Loucy (cell line): ENCODE results near the gene MYOF.

Source experiments
- H2AFZ ChIP-seq: fragments of 200-600 bp; sonication (generic); 2 replicates; pipeline ENCODE4 v1.6.0; 2016; ENCODE audit warnings: antibody characterized with exemption, mild to moderate bottlenecking, low read length, moderate library complexity
- H3F3A ChIP-seq: fragments of 200-600 bp; 2 replicates; pipeline ENCODE4 v1.6.0; 2016; ENCODE audit warnings: antibody characterized with exemption, low read depth, mild to moderate bottlenecking
- H3K27me3 ChIP-seq: fragments of 200-600 bp; sonication (generic); 2 replicates; pipeline ENCODE4 v1.6.1; 2014; ENCODE audit warnings: low read length, mild to moderate bottlenecking; ENCODE audit not compliant: insufficient read depth, poor library complexity, severe bottlenecking
- H3K36me3 ChIP-seq: fragments of 200-600 bp; sonication (generic); 2 replicates; pipeline ENCODE4 v1.6.1; 2016; ENCODE audit warnings: low read length; ENCODE audit not compliant: insufficient read depth
- H3K4me1 ChIP-seq: fragments of 200-600 bp; sonication (generic); 2 replicates; pipeline ENCODE4 v1.5.1; 2014; ENCODE audit warnings: low read length, mild to moderate bottlenecking; ENCODE audit not compliant: insufficient read depth, poor library complexity, severe bottlenecking
- H3K4me2 ChIP-seq: fragments of 200-600 bp; sonication (generic); 2 replicates; pipeline ENCODE4 v1.6.0; 2014; ENCODE audit warnings: antibody characterized with exemption, low read length, low read depth, mild to moderate bottlenecking; ENCODE audit not compliant: poor library complexity, severe bottlenecking
- H3K4me3 ChIP-seq: fragments of 200-600 bp; sonication (generic); 2 replicates; pipeline ENCODE4 v1.5.1; 2014; ENCODE audit warnings: low read length, mild to moderate bottlenecking, mixed read lengths; ENCODE audit not compliant: poor library complexity, severe bottlenecking
- H3K79me2 ChIP-seq: fragments of 200-600 bp; sonication (generic); 2 replicates; pipeline ENCODE4 v1.6.1; 2014; ENCODE audit warnings: low read length; ENCODE audit not compliant: insufficient read depth
- H3K9ac ChIP-seq: fragments of 200-600 bp; sonication (generic); 2 replicates; pipeline ENCODE4 v1.6.0; 2014; ENCODE audit warnings: mild to moderate bottlenecking, low read depth, low read length, moderate library complexity; ENCODE audit not compliant: poor library complexity, severe bottlenecking
- H3K9me2 ChIP-seq: fragments of 200-600 bp; sonication (generic); replicated peaks from 2 replicates; pipeline ENCODE4 v1.6.1; 2016; ENCODE audit warnings: low read depth, low read length, mixed read lengths
- H3K9me3 ChIP-seq: fragments of 200-600 bp; sonication (generic); 2 replicates; pipeline ENCODE4 v1.6.1; 2014; ENCODE audit warnings: mild to moderate bottlenecking, antibody characterized with exemption, low read length, low read depth; ENCODE audit not compliant: insufficient read depth
- H4K20me1 ChIP-seq: fragments of 200-600 bp; sonication (generic); 2 replicates; pipeline ENCODE4 v1.6.0; 2014; ENCODE audit warnings: antibody characterized with exemption, low read length, mild to moderate bottlenecking; ENCODE audit not compliant: insufficient read depth, poor library complexity, severe bottlenecking
- CTCF ChIP-seq: fragments of 200-600 bp; sonication (generic); conservative IDR thresholded peaks from 2 replicates; pipeline ENCODE4 v1.5.1; 2014; ENCODE audit warnings: mild to moderate bottlenecking, antibody characterized with exemption, low read length
- EZH2phosphoT487 ChIP-seq: fragments of 200-600 bp; IDR thresholded peaks from 2 replicates; pipeline ENCODE4 v1.6.1; 2018; ENCODE audit warnings: antibody characterized with exemption, mild to moderate bottlenecking, moderate library complexity, borderline replicate concordance

Gene MYOF

GRCh38 chr10:93456480-93456879, 25.7 kb downstream of the MYOF start:
- Histone ChIP-seq H3K4me3 (no peak overlapping the region), H3K79me2 (no peaks in the 10 kb centered on the region), H2AFZ (no peak overlapping the region), H4K20me1 (no peaks in the 10 kb centered on the region), H3K9me3 (no peaks in the 10 kb centered on the region), H3K4me1 (peaks cover 5% of the 10 kb centered on the region), H3K27me3 (no peaks in the 10 kb centered on the region), H3F3A (no peaks in the 10 kb centered on the region), H3K4me2 (no peak overlapping the region), H3K9ac (no peak overlapping the region), H3K36me3 (no peaks in the 10 kb centered on the region), H3K9me2 (no peaks in the 10 kb centered on the region)
- TF ChIP-seq CTCF (no peak), EZH2phosphoT487 (no peak)

- no peaks in the 10 kb centered on the region for H4K20me1 ChIP-seq
- no peak overlapping the region for H3K4me3 ChIP-seq
- no peak overlapping the region for H3K9ac ChIP-seq
- H3K9me2 ChIP-seq: no peaks in the 10 kb centered on the region
- no peak overlapping the region for H2AFZ ChIP-seq
- TF ChIP-seq EZH2phosphoT487: no peak
- TF ChIP-seq CTCF: no peak
- no peaks in the 10 kb centered on the region for H3K4me1 ChIP-seq
- H3K4me2 ChIP-seq: no peak overlapping the region
- H3K27me3 ChIP-seq: no peaks in the 10 kb centered on the region
- H3K36me3 ChIP-seq: no peaks in the 10 kb centered on the region
- no peaks in the 10 kb centered on the region for H3K9me3 ChIP-seq
- no peaks in the 10 kb centered on the region for H3K79me2 ChIP-seq
- H3F3A ChIP-seq: no peaks in the 10 kb centered on the region
These were observed 27.4 kb downstream of the MYOF start for GRCh38 chr10:93454736-93455135.

GRCh38 chr10:93454146-93454545, 28.0 kb downstream of the MYOF start:
- H3K9me3 ChIP-seq: no peaks in the 10 kb centered on the region
- TF ChIP-seq CTCF: no peak
- TF ChIP-seq EZH2phosphoT487: no peak
- no peaks in the 10 kb centered on the region for H3K27me3 ChIP-seq
- H3K9ac ChIP-seq: no peak overlapping the region
- no peak overlapping the region for H3K4me3 ChIP-seq
- no peaks in the 10 kb centered on the region for H3K36me3 ChIP-seq
- H3K79me2 ChIP-seq: no peaks in the 10 kb centered on the region
- H3K4me2 ChIP-seq: no peak overlapping the region
- no peaks in the 10 kb centered on the region for H3K9me2 ChIP-seq
- H3F3A ChIP-seq: no peaks in the 10 kb centered on the region
- no peaks in the 10 kb centered on the region for H3K4me1 ChIP-seq
- no peaks in the 10 kb centered on the region for H4K20me1 ChIP-seq
- H2AFZ ChIP-seq: no peak overlapping the region
